GF-D8 (cell line): ENCODE measurements around the gene TMCC3.
A peak's percentile ranks its signal among the peaks of the same experiment; 100 is the strongest.

ENCODE experiments used
- DNase-seq: peaks from one replicate; lab custom pipeline; 2025; lab: John Stamatoyannopoulos, UW

TMCC3 gene

DNA sequence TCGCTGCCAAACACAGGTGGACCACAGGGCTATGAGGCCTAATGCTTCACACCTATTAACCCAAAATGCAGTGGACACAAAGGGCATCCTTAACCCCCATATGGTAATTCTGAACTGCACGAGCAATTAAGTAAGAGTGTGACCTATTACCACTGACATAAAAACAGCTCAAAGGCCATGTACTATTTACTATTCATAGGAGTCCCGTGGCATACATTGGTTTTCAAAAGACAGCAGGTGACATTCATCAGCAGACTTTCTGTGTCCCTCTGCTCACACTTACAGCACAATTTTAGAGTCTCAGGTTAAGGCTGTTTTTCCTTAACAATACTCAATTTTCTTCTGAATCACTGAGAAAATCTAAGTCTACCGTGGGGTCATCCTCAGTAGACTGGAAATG is 23.1 kb upstream of the TMCC3 start:
- DNase-seq: no peak

DNA sequence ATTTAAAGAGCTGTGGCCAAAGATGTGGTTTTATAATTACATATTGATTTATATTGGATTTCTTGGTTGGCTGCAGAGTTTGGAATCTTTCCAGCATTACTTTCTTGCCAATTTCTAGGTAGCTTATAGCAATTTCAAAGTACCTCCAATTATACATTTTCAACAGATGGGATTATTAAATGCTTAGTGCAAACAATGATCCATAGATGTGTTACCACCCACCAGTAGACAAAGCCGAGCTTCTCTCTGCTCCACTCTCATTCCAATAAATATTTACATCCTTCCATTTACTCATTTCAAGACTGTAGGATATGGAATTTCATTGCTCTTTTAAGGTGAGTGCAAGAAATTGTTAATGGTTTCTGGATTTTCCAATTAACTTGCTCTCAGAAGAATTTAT is 21.6 kb upstream of the TMCC3 start:
- no peak for DNase-seq

DNA sequence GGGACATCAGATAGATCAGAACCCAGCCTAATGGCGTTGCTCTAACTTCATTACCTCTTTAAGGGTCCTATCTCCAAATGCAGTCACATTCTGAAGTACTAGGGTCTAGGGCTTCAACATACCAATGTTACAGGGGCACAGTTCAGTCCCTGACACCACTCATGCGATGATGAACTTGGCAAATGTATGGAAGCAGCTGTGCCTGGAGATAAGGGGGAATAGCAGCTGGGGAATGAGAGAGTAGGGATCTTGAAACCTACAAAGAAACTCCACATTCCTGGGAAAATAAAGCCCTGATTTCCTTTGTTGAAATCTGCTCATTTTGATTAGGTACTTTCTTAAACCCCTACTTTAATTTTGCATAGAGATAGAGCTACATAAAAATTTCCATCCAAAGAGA is 20.5 kb upstream of the TMCC3 start:
- no peak for DNase-seq

DNA sequence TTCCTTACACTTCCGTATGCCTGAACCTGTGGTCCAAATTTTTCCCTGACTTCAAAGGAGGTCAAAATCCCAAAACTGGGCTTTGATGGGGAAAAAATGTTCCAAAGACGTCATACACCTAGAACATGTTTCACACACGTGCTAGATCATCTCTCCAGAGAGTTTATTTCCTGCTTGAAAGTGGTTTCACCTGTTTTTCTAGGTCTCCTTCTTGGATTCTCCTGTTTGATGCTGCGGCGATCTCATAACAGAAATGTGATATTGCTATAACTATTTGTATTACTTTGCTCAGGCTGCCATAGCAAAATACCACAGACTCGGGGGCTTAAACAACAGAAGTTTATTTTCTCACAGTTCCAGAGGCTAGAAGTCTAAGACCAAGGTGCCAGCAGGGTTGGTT is 19.7 kb upstream of the TMCC3 start:
- no peak for DNase-seq

DNA sequence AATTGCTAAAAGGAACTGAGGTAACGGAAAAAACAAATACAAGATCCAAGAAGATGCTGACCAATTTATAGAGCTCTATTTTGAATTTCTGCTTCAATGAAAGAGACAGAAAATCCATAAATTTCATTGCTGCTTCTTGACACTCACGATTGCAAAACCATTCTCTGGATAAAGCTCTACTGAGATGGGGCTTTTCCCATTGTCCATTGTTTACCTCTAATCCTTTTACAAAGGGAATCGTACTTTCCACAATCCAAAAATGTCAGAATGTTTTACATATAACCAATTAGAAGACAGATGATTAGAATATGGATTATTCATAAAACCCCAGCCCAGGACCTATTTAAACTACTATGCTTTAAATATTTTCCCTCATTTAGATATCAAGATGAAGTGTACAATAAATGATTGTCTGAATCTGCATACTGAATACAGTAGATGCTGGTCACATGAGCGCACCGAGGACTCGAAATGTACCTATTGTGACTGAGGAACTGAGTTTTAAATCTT is 16.7 kb upstream of the TMCC3 start:
- DNase-seq: no peak

DNA sequence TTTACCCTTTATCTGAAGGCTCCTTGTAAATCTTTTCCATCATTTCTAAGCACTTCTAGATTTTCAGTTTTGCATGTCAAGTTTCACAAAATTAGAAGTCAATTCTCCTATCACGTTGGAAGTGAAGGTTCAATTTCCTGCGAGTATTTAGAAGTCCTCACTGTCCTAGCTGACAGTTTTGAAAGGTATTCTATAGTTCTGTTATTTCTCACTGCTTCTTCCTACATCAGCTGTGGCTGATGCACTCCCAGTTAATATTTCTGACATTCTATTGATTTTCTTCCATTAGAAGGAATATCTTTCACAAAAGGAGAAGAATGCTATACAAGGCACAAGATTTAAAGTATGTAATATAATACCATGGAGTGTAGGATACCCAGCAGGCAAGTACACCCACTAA is 15.8 kb upstream of the TMCC3 start:
- no peak for DNase-seq

DNA sequence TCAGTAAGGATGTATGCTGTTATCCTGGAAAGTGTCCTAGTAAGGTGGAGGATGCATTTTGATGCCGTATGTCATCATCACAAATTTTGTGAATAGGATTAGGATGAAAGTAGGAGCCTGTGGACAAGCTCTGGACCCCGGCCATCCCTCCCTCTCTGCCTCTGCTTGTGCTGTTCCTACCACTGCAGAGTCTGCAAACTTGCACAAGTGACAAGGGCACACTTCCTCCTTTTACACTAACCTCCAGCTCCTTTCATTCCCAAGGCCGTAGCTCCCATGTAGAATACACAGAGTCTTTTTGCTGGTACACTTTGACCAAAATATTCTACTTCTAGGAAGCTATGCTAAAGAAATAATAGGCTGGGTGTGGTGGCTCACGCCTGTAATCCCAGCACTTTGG is 13.3 kb upstream of the TMCC3 start:
- DNase-seq: no peak

DNA sequence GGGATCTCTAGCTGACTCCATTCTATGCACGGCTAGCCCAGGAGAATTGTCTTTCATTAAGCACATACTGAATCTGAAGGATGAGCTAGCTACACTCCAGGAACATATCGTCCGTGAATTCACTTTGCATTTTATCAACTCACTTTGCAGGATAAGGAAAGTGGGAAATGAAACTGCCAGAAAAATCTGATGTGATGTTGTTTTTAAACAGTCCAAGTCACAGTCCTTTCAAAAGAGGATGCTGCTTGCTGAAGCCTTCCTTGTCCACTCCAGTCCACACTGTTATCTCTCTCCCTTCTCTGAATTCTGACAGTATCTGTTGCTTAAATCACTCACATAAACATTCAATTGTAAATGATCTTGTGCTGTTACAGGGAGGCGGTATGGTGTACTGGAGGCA is 12.7 kb upstream of the TMCC3 start:
- DNase-seq: no peak

DNA sequence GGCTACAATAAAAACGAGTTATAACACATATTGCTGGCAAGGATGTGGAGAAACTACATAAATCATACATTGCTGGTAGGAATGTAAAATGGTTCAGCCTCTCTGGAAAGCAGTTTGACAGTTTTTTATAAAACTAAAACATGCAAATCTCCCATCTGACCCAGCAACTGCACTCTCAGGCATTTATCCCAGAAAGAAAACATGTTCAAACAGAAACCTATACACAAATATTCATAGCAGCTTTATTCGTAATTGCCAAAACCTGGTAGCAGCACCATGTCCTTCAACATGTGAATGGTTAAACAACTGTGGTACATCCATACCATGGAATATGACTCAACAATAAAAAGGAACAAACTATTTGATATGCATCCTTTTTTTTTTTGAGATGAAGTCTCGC is 10.1 kb upstream of the TMCC3 start:
- no peak for DNase-seq

DNA sequence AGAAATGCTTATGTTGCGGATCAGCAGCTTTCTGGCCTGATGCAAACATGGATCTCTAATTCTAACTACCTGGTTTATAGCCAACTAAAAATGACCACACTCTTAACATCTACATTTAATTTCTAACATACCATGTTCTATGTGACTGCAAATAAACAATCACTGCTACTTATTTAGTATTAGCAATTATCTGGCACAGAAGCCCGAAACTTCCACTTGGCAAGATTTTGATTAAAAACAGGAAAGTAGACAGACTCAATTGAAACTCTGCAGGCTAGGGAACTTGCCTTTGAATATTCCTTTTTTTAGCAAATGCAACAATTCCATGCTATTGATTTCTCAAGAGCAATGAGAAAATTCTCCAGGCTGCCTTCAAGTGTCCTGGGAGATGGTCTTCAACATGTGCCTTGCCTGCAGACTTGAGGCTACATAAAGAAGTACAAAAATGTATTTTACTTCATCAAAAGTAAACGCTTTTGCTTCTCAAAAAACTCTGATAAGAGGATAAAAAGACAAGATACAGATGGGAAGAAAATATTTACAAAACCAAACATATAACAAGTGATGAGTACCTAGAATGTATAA is 9.1 kb upstream of the TMCC3 start:
- DNase-seq: no peak

DNA sequence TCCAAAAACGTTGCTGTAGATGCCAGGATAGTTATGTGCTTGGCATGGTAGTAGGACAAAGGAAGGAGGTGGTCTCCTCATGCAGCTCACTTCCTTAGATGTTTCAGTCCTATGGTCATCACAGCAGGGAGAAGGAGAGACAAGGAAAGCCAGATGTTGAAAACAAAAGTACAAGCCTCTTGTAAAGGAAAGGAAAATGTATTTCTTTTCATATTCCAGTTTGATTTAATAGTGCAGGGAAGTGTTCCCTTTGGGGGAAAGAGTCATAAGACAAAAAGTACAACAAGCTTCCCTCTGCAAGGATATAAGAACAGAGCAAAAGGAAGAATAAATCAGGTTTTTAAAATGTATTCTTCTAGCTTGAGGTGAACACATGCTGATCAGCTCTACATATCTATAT is 8.6 kb upstream of the TMCC3 start:
- DNase-seq: no peak

DNA sequence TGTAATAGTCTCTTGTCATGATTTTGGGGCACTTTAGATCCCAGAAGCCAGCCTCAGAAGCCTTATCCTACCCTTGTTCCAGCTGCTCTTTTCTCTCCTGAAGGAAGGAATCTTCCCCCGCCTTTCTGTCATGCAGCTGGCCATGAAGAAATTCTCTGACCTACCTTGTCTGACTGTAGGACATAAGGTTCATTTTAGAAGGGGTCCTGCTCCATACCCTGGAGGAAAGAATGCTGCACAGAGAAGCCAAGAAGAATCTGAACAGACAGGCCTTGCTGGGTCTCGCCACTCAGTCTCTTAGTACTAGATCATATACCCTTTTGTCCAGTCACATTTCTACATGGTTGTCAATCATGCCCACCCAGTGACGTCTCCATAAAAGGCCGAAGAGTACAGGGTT is 6.2 kb upstream of the TMCC3 start:
- no peak for DNase-seq

DNA sequence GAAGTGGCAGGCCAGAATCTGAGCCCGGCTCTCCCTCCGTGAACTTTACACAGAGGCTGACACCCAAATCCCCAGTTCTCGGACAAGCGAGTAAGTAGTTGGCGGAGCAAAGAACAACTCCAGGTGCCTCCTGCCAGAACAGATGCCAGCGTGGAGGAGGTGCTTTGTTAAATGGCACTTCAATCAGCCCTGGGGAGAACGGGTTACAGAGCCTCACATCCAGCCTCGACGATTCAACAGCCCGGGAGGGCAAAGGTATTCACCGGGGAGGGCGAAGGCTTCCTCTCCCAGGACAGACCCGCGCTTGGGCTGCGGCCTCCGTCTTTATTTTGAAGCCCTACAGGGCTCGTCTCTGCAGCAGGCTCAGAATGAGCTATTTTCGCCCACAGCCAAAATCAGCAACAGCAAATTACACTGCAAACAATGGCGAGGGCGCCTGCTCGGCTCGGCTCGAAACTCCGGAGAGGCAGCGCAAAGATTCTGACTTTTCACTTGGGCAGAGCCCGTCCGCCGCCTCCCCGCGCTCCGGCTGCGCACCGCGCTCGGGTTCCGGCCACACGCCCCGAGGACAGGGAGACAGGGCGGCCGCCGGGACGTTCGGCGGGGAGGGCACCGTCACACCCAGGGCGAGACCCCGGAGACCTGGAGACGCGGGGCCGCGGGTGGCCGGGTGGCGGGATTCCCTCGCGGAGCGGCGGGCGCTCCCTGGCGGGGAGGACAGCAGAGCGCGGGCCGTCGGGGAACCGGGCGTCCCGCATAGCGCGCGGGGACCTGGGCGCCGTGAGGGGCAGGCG is 811 bp downstream of the TMCC3 start:
- DNase-seq: no peak

DNA sequence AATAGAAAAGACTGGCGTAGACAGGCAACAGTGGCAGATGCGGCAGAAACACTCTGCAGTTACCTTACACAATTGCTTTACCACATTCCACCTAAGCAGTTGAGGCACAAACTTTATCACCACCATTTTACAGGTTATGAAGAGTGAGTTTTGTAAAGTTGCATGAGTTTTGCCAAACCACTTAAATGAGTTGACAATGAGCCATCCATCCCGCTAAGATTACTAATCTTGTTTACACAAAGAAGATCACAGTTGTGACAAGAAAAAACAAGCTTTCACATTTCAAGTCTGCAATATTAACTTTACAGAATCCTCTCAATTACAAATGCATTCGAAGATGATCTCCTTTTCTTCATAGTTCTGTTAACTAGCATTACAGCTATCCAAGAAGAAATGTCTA is 1.8 kb downstream of the TMCC3 start:
- no peak for DNase-seq

DNA sequence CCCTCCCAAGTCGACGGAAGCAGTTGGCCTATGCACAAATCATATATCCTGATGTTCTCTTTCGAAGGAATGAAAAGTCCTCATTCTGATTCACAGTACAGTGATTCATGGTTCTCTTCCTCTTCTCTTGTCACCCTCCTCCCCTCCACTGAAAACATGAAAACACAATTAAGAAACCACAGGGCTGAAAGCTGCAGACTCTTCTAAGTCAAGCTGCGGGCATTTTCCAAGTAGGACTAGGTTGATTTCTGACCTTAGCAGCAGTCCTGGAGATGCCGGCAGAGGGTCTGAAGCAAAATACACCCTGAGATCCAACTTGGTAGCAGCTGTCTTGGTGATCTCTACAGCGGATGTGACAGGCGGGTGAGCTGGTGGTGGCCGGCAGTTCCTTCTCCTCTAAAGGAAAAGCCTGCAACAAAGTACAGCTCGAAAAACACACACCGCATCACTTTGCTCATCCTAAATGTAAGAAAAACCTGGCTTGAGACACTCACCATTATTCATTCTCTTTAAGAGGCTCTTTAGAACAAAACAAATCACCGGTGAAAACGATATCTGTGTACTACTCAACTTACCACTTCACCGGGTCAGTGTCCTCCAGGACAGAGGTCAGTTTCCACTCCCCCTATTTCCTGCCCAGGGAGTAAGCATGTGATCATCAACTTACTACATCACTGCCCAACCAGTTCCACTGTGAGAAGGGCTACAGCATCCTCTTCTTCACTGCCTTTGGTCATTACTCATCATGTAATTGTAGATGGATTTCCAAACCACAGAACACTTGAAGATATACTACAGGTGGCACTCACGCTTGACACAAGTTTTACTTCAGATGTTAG is 6.0 kb downstream of the TMCC3 start:
- DNase-seq: no peak

DNA sequence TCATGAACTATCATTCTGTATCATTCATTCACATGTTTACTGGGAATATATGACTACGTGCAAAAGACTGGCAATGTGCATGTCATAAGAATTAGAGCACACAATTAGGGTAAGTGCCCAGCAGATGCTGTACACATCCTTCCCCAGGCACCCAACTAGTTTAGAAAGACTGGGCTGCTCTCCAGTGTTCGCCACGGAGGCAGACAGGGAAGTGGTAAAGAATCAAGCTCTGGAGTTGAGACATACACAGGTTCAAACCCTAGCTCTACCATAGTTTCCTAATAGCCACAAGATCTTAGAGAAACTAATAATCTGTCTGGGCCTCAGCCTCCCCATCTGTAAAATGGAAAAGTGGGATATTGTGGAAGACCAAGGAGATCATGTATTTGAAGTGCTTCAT is 6.8 kb downstream of the TMCC3 start:
- no peak for DNase-seq

DNA sequence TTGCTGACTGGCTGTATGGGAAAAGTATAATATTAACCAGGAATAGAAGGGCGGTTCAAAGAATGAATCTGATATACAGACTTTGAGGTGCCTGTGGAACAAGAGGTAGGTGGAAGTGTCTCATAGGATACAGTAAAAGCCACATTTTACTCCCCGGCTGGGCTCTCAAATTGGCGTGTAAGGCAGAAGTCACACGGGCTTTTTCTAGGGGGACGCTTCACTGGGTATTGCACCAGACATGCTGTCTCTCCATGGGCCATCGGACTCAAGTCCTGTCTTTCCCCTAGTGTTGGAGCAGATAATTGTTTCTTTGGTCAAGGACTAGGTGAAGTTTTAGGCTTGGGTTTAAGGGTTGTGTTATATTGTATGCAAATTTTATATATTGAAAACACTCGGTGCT is 9.1 kb downstream of the TMCC3 start:
- no peak for DNase-seq

DNA sequence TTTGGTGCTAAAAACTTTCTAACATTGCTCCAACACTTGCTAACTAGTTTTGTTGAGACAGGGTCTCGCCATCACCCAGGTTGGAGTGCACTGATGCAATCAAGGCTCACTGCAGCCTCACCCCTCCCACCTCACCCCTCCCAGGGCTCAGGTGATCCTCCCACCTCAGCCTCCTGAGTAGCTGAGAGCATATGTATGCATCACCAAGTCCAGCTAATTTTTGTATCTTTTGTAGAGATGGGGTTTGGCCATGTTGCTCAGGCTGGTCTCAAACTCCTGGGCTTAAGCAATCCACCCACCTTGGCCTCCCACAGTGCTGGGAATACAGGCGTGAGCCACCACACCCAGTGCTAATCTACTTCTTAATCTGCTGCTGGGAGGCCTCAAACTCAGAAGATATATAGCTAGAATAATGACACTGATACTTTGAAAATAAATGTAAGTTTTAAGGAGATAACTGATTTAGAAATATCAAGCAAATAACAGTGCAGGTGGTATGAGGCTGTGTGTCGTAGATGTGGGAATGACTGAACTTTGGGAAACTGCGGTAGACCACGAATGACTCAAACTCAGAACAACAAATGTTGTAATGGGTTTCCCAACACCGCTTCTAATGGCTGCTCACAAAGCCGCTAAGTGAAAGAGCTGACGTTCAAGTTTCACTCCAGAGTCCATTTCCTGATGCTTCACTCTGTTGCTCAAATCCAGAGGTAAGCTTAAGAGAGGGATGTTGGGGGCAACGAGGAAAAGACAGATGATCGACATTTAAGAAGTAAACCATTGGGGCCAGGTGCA is 10.0 kb downstream of the TMCC3 start:
- DNase-seq: peak; percentile 89

DNA sequence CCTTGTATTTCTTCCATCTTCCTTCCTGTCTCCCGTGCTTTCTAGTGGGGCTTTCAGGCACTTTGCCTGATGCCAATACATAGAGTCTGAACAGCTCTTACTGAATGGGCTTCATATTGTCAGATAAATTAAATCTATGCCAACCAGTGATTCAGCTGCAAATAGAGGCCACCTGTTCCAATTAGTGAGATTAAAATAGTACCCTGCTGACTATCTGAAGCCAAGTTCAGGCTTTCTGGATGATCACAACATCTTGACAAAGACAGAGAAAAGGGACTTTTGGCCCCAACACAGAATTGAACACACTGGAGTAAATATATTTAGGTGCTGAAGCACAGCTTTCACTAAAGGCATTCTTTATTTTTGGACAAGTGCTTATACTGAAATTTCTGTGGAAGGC is 11.8 kb downstream of the TMCC3 start:
- DNase-seq: no peak

DNA sequence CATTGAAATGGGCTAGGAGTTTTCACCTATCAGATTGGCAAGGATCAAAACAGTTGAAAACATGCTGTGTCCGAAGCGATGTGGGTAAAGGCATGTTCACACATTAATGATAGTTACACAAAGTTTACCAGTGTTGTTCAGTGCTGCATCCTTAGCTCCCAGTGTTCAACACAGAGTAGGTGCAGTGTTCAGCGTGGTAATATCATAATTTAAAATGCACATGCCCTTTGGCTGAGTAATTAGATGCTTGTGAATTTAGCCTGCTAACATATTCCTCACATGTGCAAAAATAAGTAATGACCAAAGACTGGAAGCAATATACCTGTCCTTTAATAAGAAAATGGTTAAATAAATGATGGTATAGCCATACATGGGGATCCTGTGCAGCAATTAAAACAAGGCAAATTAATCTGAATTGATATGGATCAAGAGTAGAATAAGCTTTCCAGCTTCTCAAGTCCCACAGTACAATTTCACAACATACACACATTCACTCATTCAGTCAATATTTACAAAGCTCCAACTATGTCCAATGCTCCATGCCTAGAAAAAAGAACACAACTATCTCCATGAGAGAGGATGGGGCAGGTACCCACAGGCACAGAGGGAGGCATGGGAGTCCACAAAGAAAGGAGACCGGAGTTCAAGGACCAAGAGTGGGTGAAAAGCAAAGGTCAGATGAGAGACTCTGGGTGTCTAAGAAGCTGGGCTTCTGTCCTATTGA is 12.8 kb downstream of the TMCC3 start:
- DNase-seq: no peak

DNA sequence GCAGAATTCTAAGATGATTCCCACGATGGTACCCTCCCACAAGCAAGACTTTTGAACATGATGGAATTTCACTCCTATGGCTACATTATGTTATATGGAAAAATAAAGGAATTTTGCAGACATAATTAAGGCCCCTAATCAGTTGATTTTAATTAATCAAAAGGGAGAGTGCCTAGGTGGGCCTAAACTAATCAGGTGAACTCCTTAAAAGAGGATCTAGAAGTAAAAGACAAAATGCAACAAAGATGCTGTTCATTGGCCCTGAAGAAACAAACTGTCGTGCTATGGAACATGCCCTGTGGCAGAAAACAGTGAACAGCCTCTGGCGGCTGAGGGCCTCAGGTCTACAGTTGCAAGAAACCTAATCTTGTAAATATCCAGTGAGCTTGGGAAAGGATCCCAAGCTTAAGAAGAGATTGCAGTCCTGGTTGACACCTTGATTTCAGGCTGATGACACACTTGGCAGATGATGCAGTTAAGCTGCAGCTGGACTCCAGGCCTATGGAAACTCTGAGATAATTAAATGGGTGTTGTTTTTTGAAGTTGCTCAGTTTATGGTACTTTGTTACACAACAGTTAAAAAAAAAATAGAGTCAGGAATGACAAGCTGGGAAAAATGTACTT is 13.8 kb downstream of the TMCC3 start:
- no peak for DNase-seq
